Keratinocyte (primary cell): Measurements from ENCODE around the gene SLC5A5. TPM values are rescaled to one million over a fixed set of nuclear protein-coding genes. Genes with fewer than 3 reads are reported as not detected.

Experiments
- DNase-seq: peaks from one replicate; pipeline ENCODE4 v3.0.0-alpha.2; 2011; ENCODE audit warnings: low read depth, missing footprints, low spot score
- FAIRE-seq: peaks from 2 replicates; lab custom pipeline; 2011; peaks lifted over from hg19 to GRCh38; lab: Jason Lieb, UNC
- H2AFZ ChIP-seq: 2 replicates; pipeline ENCODE4 v1.6.0; 2012; ENCODE audit warnings: low read length, control low read depth, inconsistent platforms; ENCODE audit not compliant: control insufficient read depth
- H3K27ac ChIP-seq: 2 replicates; pipeline ENCODE4 v1.5.1; 2011; ENCODE audit warnings: low read length; ENCODE audit not compliant: control insufficient read depth, insufficient read depth
- H3K27me3 ChIP-seq: 3 replicates; pipeline ENCODE4 v1.6.0; 2011; ENCODE audit warnings: low read length; ENCODE audit not compliant: control insufficient read depth, insufficient read depth; ENCODE audit errors: extremely low read depth
- H3K36me3 ChIP-seq, 2 experiments: 2 replicates in 1 of 2; 3 replicates in 1 of 2; pipeline ENCODE4 v1.5.1; 2011; ENCODE audit warnings: low read length in 2 of 2, mild to moderate bottlenecking in 1 of 2; ENCODE audit not compliant: control insufficient read depth in 2 of 2, insufficient read depth in 2 of 2; ENCODE audit errors: extremely low read depth in 1 of 2
- H3K4me1 ChIP-seq: 3 replicates; pipeline ENCODE4 v1.5.1; 2011; ENCODE audit warnings: low read length; ENCODE audit not compliant: control insufficient read depth, insufficient read depth; ENCODE audit errors: extremely low read depth
- H3K4me2 ChIP-seq: 3 replicates; pipeline ENCODE4 v1.6.0; 2011; ENCODE audit warnings: low read depth, low read length; ENCODE audit not compliant: control insufficient read depth, insufficient read depth; ENCODE audit errors: extremely low read depth
- H3K4me3 ChIP-seq, 3 experiments: fragments of 200-600 bp in 1 of 3; sonication (generic) in 1 of 3; 2 replicates in 2 of 3; 3 replicates in 1 of 3; pipeline ENCODE4 v1.5.1; 2011 to 2016; ENCODE audit warnings: low read length in 3 of 3, mild to moderate bottlenecking in 3 of 3, control low read depth in 2 of 3, inconsistent platforms in 1 of 3, low read depth in 1 of 3, mixed read lengths in 1 of 3, mixed run types in 1 of 3, moderate library complexity in 1 of 3; ENCODE audit not compliant: control insufficient read depth in 2 of 3, insufficient read depth in 2 of 3; ENCODE audit errors: extremely low read depth in 1 of 3
- H3K79me2 ChIP-seq: 2 replicates; pipeline ENCODE4 v1.6.0; 2012; ENCODE audit warnings: low read length; ENCODE audit not compliant: control insufficient read depth, insufficient read depth
- H3K9ac ChIP-seq: 3 replicates; pipeline ENCODE4 v1.6.0; 2011; ENCODE audit warnings: low read length; ENCODE audit not compliant: control insufficient read depth, insufficient read depth; ENCODE audit errors: extremely low read depth
- H3K9me1 ChIP-seq: 3 replicates; pipeline ENCODE4 v1.6.0; 2011; ENCODE audit warnings: low read length; ENCODE audit not compliant: control insufficient read depth, insufficient read depth; ENCODE audit errors: extremely low read depth
- H3K9me3 ChIP-seq: 2 replicates; pipeline ENCODE4 v1.5.1; 2012; ENCODE audit warnings: low read depth, low read length; ENCODE audit not compliant: control insufficient read depth
- H4K20me1 ChIP-seq: 3 replicates; pipeline ENCODE4 v1.6.0; 2011; ENCODE audit warnings: low read length; ENCODE audit not compliant: control insufficient read depth, insufficient read depth; ENCODE audit errors: extremely low read depth
- CTCF ChIP-seq, 3 experiments: IDR thresholded peaks in 1 of 3; conservative IDR thresholded peaks in 1 of 3; optimal IDR thresholded peaks in 1 of 3; 2 replicates in 2 of 3; 3 replicates in 1 of 3; pipeline versions ENCODE3 to v1.5.1; 2011; ENCODE audit warnings: low read length in 3 of 3, mild to moderate bottlenecking in 3 of 3, moderate library complexity in 2 of 3, control low read depth in 1 of 3, inconsistent platforms in 1 of 3; ENCODE audit not compliant: insufficient read depth in 2 of 3; ENCODE audit errors: extremely low read depth in 1 of 3
- EZH2 ChIP-seq: IDR thresholded peaks from one replicate; pipeline ENCODE4 v1.6.1; 2012; ENCODE audit warnings: inconsistent platforms, mild to moderate bottlenecking, low read length, moderate library complexity
- dilution Hi-C: fragments of 300-500 bp; cut with MboI; formaldehyde crosslinking; loops from one replicate; pipeline ENCODE4 v1.7.0; 2020; ENCODE audit warnings: low sequenced_read_pairs; ENCODE audit not compliant: extremely low pct_ligation_motif_present
- polyA plus RNA-seq, 5 experiments: library from polyadenylated mRNA; depleted of rRNA in 3 of 5; stranded (reverse) in 3 of 5; stranded (forward) in 1 of 5; unstranded in 1 of 5; fragments of >200 nt; gene quantifications; 1 replicate in 1 of 5; 2 replicates in 3 of 5; 3 replicates in 1 of 5; pipeline versions ENCODE4 v1.2.1 to v1.2.3, GENCODE V29; 2011 to 2012; ENCODE audit warnings: missing spikeins in 2 of 5, low read depth in 1 of 5, low replicate concordance in 1 of 5

The SLC5A5 gene
- polyA plus RNA-seq, 1 donor (not counting 4 experiments of a cell fraction or from before 2014, with no cell fraction given): not detected

GRCh38 chr19:17826508-17827056 lies 45.2 kb upstream of the SLC5A5 start:
- H3K4me3 ChIP-seq: no peak overlapping the region
- dilution Hi-C loops: no loop called here

GRCh38 chr19:17829855-17830566 lies 41.7 kb upstream of the SLC5A5 start:
- Histone ChIP-seq H3K36me3 (no peaks in the 10 kb centered on the region), H4K20me1 (no peaks in the 10 kb centered on the region), H3K9ac (peak overlapping the region; percentile 69), H3K4me2 (peak overlapping the region; percentile 96), H3K27ac (peak overlapping the region; percentile 20), H3K9me1 (no peaks in the 10 kb centered on the region), H3K79me2 (no peaks in the 10 kb centered on the region), H3K9me3 (no peaks in the 10 kb centered on the region), H3K27me3 (peaks cover 5% of the 10 kb centered on the region), H3K4me1 (peaks cover 7% of the 10 kb centered on the region), H2AFZ (peak overlapping the region; percentile 98), H3K4me3 (peak overlapping the region; percentile 43 to 83 (median 79))
- TF ChIP-seq CTCF (optimal IDR thresholded peaks at IDR 0.05 in 1 of 3, IDR thresholded peaks at IDR 0.05 in 1 of 3, conservative IDR thresholded peaks at IDR 0.05 in 1 of 3; ENCODE audit: extremely low read depth in 1 of 3, insufficient read depth in 2 of 3, low read length in 3 of 3): peak in 2 of 3 experiments; percentile 4 to 26
- TF ChIP-seq EZH2: no peak
- FAIRE-seq: peak; percentile 20
- peak; percentile 38 for DNase-seq
- dilution Hi-C loops: no loop called here

More at GRCh38 chr19:17826508-17827056, 45.2 kb upstream of the SLC5A5 start:
- Histone ChIP-seq H3K27me3 (peaks cover 3% of the 10 kb centered on the region), H3K9ac (no peak overlapping the region), H3K27ac (no peak overlapping the region), H2AFZ (no peak overlapping the region), H3K36me3 (no peaks in the 10 kb centered on the region), H4K20me1 (no peaks in the 10 kb centered on the region), H3K4me1 (peaks cover 7% of the 10 kb centered on the region), H3K9me1 (no peaks in the 10 kb centered on the region), H3K9me3 (no peaks in the 10 kb centered on the region), H3K79me2 (no peaks in the 10 kb centered on the region), H3K4me2 (no peak overlapping the region)
- FAIRE-seq: no peak
- TF ChIP-seq CTCF (optimal IDR thresholded peaks at IDR 0.05 in 1 of 3, IDR thresholded peaks at IDR 0.05 in 1 of 3, conservative IDR thresholded peaks at IDR 0.05 in 1 of 3; ENCODE audit: extremely low read depth in 1 of 3, insufficient read depth in 2 of 3, low read length in 3 of 3): no peak
- TF ChIP-seq EZH2: no peak
- no peak for DNase-seq
